GM18499 (cell line): ENCODE results near the gene DLGAP4.
"Not testable (repeated sequence)": the region's sequence is repeated elsewhere in the genome, so short reads cannot be mapped to it uniquely, and the experiment has no call there.

Source experiments
- ATAC-seq: cut with Tn5 transposase; IDR thresholded peaks from one replicate; pipeline ENCODE4 v1.9.1; 2021; ENCODE audit warnings: moderate number of reproducible peaks; ENCODE audit not compliant: insufficient read depth, unreplicated experiment

Gene DLGAP4

DNA sequence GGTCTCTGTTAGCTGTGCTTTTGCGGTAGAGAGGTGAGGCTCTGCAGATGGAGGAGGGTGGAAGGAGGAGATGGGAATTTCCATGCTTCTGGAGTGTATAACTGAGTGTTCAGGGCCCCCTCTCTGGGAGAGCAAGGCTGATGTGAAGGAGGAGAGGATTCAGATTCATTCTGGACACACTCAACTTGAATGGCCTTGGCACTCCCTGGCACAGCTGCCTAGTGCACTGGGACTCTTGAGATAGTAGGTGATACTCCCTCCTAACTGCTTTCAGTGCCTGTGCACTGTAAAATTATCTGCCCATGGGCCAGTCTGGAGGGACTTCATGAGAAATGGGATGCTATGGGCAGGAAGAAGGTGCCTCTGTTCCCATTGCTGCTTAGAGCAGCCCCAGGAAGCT, 180.9 kb downstream of the DLGAP4 start:
- no peak for ATAC-seq

- no peak for ATAC-seq
Observed at GRCh38 chr20:36490191-36490590, 184.1 kb downstream of the DLGAP4 start.

- no peak for ATAC-seq
Observed at GRCh38 chr20:36491901-36492617, 185.9 kb downstream of the DLGAP4 start.

DNA sequence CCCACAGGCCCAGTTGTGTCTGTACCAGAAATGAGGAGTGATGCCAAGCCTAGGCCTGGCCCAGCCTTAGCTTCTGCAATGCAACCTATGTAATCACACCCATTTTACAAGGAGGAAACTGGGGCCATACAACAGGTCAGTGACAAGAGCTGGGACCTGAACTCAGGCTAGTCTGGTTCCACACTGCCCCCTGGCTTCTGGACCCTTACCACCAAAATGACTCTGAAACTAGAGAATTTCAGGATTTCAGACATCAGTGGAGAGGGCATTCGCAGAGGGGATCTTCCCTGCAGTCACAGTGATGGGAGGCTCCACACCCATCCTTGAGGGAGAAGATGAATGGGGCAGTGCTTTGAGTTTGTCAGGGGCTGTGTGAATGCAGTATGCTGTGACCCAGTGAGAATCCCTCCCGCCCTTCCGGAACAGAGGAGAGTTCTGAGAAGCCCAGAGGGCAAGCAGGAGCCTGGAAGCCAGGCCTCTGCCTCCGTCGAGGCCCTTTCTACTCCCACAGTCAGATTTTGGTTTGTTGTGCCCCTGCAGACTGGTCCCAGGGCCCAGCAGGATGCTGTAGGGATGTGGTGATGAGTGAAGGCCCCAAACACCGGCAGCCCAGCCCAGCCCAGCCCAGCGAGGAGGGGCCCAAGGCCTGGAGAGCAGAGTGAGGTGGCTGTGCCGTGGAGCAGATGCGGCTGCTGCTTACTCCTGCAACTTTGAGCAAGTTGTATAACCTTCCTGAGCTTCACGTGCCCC, 187.1 kb downstream of the DLGAP4 start:
- no peak for ATAC-seq

GRCh38 chr20:36493801-36494114, 187.6 kb downstream of the DLGAP4 start:
- no peak for ATAC-seq

DNA sequence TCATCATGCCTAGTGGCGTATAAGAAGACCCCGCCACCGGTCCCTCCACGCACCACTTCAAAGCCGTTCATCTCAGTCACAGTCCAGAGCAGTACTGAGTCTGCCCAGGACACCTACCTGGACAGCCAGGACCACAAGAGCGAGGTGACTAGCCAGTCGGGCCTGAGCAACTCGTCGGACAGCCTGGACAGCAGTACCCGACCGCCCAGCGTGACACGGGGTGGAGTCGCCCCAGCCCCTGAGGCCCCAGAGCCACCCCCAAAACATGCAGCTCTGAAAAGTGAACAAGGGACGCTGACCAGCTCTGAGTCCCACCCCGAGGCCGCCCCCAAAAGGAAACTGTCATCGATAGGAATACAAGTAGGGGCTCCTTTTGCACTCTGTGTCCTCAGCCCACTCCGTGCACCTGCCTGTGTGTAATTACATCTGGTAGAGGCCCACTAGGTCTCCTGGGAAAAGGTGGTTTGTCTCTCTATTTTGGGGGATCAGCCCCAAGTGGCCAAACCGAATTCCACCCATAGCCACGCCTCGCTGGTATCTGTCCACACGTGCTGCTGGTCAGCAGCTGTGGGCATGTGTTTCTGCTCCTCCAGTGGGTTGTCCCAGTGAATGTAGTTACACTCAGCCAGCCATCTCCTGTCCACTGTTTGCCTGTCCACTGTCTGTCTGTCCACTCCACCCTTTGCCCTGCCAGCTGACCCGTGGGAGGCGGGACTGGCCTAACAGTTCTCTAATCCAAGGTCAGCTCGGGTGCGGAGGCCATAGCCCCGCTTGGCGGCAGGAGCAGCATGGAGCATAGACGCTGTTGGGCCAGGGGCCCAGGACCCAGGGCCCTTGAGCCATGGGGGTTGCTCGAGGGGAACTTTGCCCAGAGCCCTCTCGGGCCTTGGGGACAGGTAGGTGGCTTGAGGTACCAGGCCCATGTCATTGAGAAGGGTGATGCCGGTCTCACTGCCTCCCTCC, 190.8 kb downstream of the DLGAP4 start:
- no peak for ATAC-seq

DNA sequence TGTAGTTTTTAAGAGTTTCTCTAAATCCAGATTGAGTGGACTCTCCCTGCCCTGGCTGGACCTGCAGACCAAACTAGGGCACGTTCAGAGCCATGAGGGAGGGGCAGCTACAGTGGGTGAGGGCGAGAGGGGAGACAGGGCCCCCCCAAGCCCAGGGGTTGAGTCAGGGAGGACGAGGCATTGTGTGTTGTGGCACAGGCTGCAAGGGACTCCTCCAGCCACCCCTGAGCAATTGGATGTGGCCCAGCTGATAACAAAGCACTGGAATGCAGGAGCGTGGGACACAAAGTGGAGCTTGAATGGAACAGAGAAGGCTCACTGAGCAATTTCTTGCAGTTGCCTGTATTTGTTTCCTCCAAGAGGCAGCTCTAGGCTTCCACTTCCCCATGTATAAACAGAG, 191.7 kb downstream of the DLGAP4 start:
- no peak for ATAC-seq

- ATAC-seq = no peak
Observed at GRCh38 chr20:36498386-36499179, 192.4 kb downstream of the DLGAP4 start.

DNA sequence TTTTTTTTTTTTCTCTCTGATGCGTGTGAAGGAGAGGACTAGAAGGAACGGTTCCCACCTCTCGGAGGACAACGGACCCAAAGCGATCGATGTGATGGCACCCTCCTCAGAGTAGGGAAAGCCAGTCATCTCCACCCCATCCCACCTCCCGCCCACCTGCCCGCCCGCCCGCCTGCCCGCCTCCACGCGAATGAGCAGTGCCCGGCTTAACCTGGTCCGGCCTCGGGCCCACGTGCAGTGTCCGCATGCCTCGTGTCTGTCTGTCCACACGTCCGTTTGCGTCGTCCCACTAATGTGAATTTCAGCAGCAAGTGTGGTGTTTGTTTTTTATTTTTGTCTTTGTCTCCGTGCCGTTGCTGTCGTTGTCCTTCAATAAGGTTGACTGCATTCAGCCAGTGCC, 193.1 kb downstream of the DLGAP4 start:
- no peak for ATAC-seq

DNA sequence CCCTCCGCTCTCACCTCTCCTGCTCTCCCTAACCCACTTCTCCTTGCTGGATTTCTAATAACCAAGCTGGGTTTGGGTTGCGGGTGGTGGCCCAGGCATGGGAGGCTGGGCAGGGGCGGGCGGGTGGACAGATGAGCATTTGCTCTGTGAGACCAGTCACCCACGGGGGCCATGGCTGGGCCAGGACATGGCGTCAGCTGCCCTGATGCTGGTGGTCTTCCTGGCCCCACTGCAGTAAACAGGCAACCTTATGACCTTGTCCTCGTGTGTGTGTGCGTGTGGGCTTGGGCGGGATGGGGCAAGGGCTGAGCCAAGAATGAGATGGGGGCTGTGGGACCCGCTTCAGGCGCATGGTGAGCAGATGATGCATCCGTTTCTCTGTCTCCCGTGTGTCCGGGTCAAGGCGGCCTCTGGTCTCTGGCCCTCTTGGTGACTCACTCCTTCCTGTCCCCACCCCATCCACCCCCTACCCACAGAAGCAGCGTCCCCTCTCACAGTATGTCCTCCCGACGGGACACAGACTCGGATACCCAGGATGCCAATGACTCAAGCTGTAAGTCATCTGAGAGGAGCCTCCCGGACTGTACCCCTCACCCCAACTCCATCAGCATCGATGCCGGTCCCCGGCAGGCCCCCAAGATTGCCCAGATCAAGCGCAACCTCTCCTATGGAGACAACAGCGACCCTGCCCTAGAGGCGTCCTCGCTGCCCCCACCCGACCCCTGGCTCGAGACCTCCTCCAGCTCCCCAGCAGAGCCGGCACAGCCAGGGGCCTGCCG, 193.8 kb downstream of the DLGAP4 start:
- no peak for ATAC-seq

- no peak for ATAC-seq
Observed at GRCh38 chr20:36501367-36502006, 195.3 kb downstream of the DLGAP4 start.

DNA sequence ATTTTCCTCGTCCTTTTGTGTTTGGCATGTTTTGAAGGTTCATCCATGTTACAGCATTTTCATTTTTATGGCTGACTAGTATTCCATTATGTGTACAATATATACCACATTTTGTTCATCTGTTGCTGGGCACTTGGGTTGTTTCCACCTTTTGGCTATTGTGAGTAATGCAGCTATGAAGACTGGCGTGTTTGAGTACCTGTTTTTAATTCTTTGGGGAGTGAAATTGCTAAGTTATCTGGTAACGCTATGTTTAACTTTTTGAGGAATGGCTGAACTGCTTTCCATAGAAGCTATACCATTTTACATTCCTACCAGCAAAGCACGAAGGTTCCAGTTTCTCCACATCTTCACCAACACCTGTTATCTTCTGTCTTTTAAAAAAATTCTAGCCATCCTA, 198.2 kb downstream of the DLGAP4 start:
- ATAC-seq = no peak

DNA sequence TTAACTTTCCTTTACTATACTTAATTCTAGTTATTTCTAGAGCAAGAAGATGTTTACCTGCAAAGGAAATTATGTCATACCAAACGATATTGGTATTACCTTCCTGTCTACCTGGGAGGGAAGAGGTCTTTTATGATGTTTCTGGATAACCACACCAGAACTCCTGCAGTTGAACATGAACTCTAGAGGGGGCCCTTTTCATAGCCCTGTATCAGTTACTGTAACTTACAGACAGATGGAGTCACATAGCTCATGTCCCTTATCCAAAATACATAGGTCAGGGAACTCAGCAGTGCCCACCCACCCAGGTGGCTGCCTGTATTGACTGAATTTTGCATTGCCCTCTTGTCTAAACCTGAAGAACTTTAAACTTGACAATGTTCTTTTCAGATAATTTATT, 200.1 kb downstream of the DLGAP4 start:
- ATAC-seq = no peak

- ATAC-seq = no peak
Observed at GRCh38 chr20:36507746-36508145, 201.6 kb downstream of the DLGAP4 start.

DNA sequence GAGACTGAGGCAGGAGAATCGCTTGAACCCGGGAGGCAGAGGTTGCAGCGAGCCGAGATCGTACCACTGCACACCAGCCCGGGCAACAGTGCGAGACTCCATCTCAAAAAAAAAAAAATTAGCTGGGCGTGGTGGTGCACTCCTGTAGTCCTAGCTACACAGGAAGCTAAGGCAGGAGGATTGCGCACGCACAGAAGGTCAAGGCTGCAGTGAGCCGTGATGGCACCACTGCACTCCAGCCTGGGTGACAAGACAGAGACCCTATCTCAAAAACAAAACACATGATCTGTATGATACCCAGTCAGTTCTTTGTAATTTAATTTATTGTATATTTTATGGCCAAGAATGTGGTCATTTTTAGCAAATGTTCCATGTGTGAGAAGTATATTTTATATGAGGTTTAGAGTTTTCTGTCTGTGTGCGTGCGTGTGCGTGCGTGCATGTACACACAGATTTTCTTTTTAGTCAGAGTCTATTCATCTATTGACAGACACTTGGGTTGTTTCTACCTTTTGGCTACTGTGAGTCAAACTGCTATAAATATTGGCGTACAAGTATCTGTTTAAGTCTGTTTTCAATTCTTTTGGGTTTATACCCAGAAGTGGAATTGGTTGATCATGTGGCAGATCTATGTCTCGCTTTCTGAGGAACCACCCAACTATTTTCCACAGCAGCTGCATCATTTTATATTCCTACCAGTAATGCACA, 213.0 kb downstream of the DLGAP4 start:
- ATAC-seq = no peak

- no peak for ATAC-seq
Observed at GRCh38 chr20:36519944-36520343, 213.8 kb downstream of the DLGAP4 start.

- ATAC-seq = no peak
Observed at GRCh38 chr20:36521526-36521925, 215.4 kb downstream of the DLGAP4 start.

DNA sequence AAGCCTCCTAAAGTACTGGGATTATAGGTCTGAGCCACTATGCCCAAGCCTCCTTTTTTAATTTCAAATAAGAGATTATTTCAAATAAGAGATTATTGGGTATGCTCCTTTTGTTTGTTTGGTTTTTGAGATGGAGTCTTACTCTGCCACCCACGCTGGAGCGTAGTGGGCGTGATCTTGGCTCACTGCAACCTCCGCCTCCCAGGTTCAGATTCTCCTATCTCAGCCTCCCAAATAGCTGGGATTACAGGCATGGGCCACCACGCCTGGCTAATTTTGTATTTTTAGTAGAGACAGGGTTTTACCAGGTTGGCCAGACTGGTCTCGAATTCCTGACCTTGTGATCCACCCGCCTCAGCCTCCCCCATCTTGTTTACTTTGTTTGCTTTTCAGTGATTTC, 216.3 kb downstream of the DLGAP4 start:
- ATAC-seq = not testable (repeated sequence)
